H1 (cell line): ENCODE data around the gene STXBP5L.

Source experiments
- EZH2 ChIP-seq: fragments of 200-600 bp; sonication (generic); IDR thresholded peaks from 2 replicates; pipeline ENCODE4 v1.7.1; 2012; ENCODE audit warnings: low read depth, mild to moderate bottlenecking, moderate library complexity, low read length, inconsistent platforms; ENCODE audit not compliant: severe bottlenecking
- POLR2AphosphoS5 ChIP-seq: IDR thresholded peaks from 2 replicates; pipeline ENCODE4 v1.6.1; 2011; ENCODE audit warnings: low read depth, low read length
- SIN3A ChIP-seq, 2 experiments: IDR thresholded peaks in 1 of 2; conservative IDR thresholded peaks in 1 of 2; 2 replicates each; pipeline ENCODE4 v1.6.1; 2011 to 2012; ENCODE audit warnings: low read length in 2 of 2, improper control_type of control experiment in 1 of 2, low read depth in 1 of 2, mild to moderate bottlenecking in 1 of 2
- TAF1 ChIP-seq: IDR thresholded peaks from 2 replicates; pipeline ENCODE4 v1.6.1; 2011; ENCODE audit warnings: mild to moderate bottlenecking, low read depth, low read length
- YY1 ChIP-seq: IDR thresholded peaks from 2 replicates; pipeline ENCODE4 v1.6.1; 2011; ENCODE audit warnings: low read depth, mild to moderate bottlenecking, low read length
- TF ChIP-seq, protein P1 (sequence below), 3 experiments: IDR thresholded peaks; 1 replicate in 2 of 3; 2 replicates in 1 of 3; pipeline versions ENCODE4 v1.5.1 to v1.6.1; 2011; ENCODE audit warnings: low read length in 3 of 3, mild to moderate bottlenecking in 3 of 3, inconsistent platforms in 2 of 3, low read depth in 1 of 3, moderate library complexity in 1 of 3; ENCODE audit not compliant: insufficient read depth in 1 of 3; ENCODE audit errors: control extremely low read depth in 1 of 3

DNA sequence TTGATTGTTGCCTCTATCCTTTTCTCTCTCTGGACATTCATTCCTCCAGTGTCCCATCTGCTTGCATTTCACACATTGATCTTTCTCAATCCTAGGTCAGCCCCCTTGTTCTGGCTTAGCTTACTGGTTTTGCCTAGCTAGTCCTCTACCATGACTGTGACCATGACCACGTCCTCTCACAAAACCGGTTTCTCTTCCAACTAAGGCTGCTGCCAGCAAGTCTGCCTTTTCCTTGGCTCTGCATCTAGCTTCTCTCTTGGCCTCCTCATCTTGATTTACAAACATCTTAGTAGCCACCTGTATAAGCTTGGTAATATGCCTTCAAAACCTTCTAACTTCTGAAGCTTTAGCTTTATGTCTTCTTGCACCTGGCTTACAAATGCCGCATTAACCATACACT, 167.2 kb downstream of the STXBP5L start:
- TF ChIP-seq EZH2 (no peak), SIN3A (conservative IDR thresholded peaks at IDR 0.05 in 1 of 2, IDR thresholded peaks at IDR 0.05 in 1 of 2; ENCODE audit: low read depth in 1 of 2, low read length in 2 of 2) (no peak), YY1 (no peak), POLR2AphosphoS5 (no peak), TAF1 (no peak)
- TF ChIP-seq, protein P1, sequence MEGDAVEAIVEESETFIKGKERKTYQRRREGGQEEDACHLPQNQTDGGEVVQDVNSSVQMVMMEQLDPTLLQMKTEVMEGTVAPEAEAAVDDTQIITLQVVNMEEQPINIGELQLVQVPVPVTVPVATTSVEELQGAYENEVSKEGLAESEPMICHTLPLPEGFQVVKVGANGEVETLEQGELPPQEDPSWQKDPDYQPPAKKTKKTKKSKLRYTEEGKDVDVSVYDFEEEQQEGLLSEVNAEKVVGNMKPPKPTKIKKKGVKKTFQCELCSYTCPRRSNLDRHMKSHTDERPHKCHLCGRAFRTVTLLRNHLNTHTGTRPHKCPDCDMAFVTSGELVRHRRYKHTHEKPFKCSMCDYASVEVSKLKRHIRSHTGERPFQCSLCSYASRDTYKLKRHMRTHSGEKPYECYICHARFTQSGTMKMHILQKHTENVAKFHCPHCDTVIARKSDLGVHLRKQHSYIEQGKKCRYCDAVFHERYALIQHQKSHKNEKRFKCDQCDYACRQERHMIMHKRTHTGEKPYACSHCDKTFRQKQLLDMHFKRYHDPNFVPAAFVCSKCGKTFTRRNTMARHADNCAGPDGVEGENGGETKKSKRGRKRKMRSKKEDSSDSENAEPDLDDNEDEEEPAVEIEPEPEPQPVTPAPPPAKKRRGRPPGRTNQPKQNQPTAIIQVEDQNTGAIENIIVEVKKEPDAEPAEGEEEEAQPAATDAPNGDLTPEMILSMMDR (IDR thresholded peaks at IDR 0.05; ENCODE audit: control extremely low read depth in 1 of 3, insufficient read depth in 1 of 3, low read depth in 1 of 3, low read length in 3 of 3) = no peak
